ENCODE results near the gene PPCDC.

GRCh38 chr15:75008629-75009326 lies 14.6 kb upstream of the PPCDC start:
- TF ChIP-seq CTCF (conservative IDR thresholded peaks at IDR 0.05 in 1 of 2, IDR thresholded peaks at IDR 0.05 in 1 of 2; ENCODE audit: extremely low read depth in 1 of 2, insufficient read depth in 1 of 2, low read depth in 1 of 2, low read length in 2 of 2) (no peak), EZH2 (IDR thresholded peaks at IDR 0.05; ENCODE audit: borderline replicate concordance, low read length) (no peak)

All from mammary epithelial cell (primary cell).